Thyroid gland (tissue), 4 donors: ENCODE measurements around the gene IL17D.

Source experiments
- POLR2A ChIP-seq, 2 donors: fragments of 450-650 bp; IDR thresholded peaks; one replicate each; pipeline ENCODE4 v1.6.1; 2017; ENCODE audit warnings: antibody characterized with exemption in 2 of 2, mild to moderate bottlenecking in 2 of 2, moderate library complexity in 1 of 2
- TF ChIP-seq, protein P1 (sequence below), 6 experiments: fragments of 200-600 bp in 3 of 6; fragments of 450-650 bp in 3 of 6; sonication (generic) in 3 of 6; IDR thresholded peaks; one replicate each; pipeline ENCODE4 v1.5.1; 2016 to 2019; ENCODE audit warnings: antibody characterized with exemption in 6 of 6, mild to moderate bottlenecking in 2 of 6, inconsistent platforms in 1 of 6, moderate library complexity in 1 of 6

DNA sequence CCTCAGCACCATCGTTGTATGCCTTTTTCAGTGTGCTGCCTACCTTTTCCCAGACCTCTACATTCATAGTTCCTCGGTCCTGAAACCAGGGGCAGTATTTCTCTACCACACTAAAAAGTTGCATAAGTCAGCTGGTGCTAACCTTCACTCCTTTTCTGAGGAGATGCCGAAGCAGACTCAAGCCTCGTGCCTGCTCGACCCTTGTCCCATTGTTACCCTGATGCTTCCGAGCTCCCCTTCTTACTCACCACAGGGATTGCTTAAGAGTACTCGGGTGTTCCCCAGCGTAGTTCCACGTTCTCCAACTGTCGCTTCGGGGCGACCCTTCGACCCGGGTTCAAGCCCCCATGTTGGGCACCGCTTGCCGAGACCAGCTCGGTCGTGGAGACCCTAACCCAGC, 19.0 kb upstream of the IL17D start:
- TF ChIP-seq, protein P1, sequence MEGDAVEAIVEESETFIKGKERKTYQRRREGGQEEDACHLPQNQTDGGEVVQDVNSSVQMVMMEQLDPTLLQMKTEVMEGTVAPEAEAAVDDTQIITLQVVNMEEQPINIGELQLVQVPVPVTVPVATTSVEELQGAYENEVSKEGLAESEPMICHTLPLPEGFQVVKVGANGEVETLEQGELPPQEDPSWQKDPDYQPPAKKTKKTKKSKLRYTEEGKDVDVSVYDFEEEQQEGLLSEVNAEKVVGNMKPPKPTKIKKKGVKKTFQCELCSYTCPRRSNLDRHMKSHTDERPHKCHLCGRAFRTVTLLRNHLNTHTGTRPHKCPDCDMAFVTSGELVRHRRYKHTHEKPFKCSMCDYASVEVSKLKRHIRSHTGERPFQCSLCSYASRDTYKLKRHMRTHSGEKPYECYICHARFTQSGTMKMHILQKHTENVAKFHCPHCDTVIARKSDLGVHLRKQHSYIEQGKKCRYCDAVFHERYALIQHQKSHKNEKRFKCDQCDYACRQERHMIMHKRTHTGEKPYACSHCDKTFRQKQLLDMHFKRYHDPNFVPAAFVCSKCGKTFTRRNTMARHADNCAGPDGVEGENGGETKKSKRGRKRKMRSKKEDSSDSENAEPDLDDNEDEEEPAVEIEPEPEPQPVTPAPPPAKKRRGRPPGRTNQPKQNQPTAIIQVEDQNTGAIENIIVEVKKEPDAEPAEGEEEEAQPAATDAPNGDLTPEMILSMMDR (IDR thresholded peaks at IDR 0.05), result no peak
- no peak for TF ChIP-seq POLR2A (IDR thresholded peaks at IDR 0.05)
